Body of pancreas (tissue), 4 donors: ENCODE results near the gene RHOJ.

Experiments
- POLR2A ChIP-seq, 3 donors: fragments of 450-650 bp; IDR thresholded peaks; one replicate each; pipeline ENCODE4 v1.6.1; 2016; ENCODE audit warnings: antibody characterized with exemption in 3 of 3, mild to moderate bottlenecking in 2 of 3
- TF ChIP-seq, protein P1 (sequence below), 7 experiments: fragments of 450-650 bp in 4 of 7; fragments of 200-600 bp in 3 of 7; sonication (generic) in 3 of 7; IDR thresholded peaks; one replicate each; pipeline ENCODE4 v1.5.1; 2016 to 2019; ENCODE audit warnings: antibody characterized with exemption in 7 of 7

- TF ChIP-seq, protein P1, sequence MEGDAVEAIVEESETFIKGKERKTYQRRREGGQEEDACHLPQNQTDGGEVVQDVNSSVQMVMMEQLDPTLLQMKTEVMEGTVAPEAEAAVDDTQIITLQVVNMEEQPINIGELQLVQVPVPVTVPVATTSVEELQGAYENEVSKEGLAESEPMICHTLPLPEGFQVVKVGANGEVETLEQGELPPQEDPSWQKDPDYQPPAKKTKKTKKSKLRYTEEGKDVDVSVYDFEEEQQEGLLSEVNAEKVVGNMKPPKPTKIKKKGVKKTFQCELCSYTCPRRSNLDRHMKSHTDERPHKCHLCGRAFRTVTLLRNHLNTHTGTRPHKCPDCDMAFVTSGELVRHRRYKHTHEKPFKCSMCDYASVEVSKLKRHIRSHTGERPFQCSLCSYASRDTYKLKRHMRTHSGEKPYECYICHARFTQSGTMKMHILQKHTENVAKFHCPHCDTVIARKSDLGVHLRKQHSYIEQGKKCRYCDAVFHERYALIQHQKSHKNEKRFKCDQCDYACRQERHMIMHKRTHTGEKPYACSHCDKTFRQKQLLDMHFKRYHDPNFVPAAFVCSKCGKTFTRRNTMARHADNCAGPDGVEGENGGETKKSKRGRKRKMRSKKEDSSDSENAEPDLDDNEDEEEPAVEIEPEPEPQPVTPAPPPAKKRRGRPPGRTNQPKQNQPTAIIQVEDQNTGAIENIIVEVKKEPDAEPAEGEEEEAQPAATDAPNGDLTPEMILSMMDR (IDR thresholded peaks at IDR 0.05) = peak; percentile 22 to 51 (median 35)
- TF ChIP-seq POLR2A (IDR thresholded peaks at IDR 0.05) = no peak
Observed at GRCh38 chr14:63174760-63175191, 29.5 kb upstream of the RHOJ start.
